Measurements from ENCODE around the gene PRKCA.

The PRKCA gene

DNA sequence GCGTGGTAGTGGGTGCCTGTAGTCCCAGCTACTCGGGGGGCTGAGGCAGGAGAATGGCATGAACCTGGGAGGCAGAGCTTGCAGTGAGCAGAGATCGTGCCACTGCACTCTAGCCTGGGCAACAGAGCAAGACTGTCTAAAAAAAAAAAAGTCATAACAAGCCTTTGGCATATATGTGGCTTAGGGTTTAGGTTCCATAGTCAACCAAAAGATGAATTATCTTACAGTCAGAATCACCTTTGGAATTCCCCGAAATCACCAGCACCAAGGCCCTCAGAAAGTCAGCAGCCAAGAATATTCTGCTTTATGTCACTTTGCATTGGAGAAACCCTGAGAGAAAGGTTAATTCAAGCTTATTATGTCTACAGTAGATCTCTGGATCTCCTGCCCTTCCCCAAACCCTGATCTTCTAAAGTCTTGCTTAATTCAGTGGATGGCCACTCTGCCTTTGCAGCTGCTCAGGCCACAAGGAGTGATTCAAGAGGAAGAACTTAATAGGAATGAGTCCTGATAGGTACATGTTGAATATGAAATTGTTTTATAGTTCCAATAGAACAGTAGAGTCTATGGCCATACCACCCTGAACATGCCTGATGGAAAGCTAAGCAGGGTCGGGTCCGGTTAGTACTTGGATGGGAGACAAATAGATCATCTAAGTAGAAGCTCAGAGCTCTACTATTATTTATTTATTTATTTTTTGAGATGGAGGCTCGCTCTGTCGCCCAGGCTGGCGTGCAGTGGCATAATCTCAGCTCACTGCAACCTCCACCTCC is 336.5 kb downstream of the PRKCA start:
- DNase-seq: no peak

DNA sequence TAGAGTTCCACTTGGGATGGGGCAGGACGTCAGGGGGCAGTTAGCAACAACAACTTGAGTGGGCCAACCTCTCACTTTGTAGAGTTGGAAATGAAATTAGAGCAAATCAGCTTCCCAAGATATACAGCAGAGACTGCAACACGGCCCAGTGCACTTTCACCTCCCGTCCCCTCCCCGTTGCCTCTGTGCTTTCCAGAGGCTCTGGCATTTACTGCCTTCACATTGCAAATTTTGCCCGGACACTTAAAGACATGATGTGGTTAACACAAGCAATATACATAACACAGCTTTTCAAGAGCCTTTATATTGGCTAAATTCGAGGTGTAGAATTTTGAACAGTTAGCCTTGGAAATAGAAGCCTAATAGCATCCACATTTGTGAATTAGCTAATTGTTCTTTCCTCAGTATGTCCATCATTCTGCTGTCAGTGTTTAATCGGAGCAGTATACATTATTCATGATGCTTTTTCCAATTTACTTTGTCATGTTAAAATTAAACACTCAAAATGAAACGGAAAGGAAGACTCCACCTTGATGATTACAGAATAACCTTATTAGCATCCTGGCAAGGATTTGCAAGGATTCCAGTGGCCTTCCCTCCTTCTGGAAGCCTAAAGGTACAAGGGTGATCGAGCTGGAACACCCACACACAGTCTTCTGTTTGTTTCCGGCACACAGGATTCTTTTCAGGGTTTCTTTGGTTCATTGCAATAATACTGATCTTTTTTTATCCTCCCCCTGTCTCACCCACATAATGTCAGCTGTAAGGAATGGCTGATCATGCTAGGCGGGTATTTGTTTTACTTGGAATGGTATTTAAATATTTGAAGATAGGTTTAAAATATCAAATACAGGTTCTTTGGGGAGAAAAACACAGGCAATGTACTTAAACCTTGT is 341.6 kb downstream of the PRKCA start:
- peak in 1 of 56 donors; percentile 13 for DNase-seq

- peak in 13 of 56 donors; percentile 4 to 49 (median 12) for DNase-seq
Observed at GRCh38 chr17:66645259-66645658, 342.8 kb downstream of the PRKCA start.

- no peak for DNase-seq
Observed at GRCh38 chr17:66647391-66647983, 345.1 kb downstream of the PRKCA start.

DNA sequence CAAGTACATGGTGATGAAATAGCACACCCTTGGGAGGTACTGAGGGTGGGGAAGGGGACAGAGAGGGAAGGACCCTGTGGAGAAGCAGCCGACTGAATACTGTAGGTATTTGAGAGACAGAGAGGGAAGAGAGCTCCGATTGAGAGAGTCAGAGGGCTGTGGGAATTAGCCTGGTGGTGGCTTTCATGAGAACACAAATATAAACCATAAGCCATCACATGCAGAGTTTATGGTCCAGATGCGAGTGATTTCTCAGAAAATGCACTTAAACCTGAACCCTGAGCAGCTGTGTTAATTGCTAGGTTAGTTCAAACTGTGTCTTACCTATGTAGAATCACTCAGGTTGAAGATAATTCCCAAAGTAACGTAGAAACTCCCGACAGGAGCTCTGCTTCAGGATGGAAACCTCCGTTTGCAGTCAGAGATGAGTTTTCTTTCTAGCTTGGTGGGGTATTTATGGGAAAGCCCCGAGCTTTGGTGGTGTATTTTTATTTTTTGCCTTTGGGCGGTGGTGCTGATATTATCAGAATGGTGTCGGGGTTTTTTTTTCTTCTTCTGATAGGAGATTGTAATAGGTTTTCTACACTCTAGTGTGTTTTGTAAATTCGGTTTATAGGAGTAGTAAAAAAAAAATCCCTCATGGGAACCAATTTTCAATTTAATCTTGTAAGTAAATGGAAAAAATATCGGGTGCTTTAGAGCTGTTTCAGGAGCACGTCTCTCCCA is 347.6 kb downstream of the PRKCA start:
- DNase-seq: no peak

DNA sequence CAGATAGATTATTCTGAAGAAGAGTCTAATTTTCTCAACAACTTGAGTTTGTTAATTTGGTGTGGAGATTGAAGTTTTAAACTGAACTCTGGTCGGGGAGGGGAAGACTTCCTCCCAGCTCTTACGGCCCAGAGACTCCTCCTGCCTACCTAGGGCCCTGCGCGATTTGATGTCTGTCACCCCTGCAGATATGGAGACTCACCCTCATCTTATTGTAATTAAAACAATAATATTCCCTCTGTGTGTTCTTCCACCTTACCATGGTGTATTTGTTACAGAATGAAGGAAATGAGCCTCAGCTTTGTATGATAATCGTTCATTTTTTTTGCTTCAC is 348.1 kb downstream of the PRKCA start:
- no peak for DNase-seq

- no peak for DNase-seq
Observed at GRCh38 chr17:66652840-66653507, 350.6 kb downstream of the PRKCA start.

GRCh38 chr17:66654106-66654740 is 351.8 kb downstream of the PRKCA start:
- DNase-seq: peak in 12 of 56 donors; percentile 2 to 43 (median 12)

DNA sequence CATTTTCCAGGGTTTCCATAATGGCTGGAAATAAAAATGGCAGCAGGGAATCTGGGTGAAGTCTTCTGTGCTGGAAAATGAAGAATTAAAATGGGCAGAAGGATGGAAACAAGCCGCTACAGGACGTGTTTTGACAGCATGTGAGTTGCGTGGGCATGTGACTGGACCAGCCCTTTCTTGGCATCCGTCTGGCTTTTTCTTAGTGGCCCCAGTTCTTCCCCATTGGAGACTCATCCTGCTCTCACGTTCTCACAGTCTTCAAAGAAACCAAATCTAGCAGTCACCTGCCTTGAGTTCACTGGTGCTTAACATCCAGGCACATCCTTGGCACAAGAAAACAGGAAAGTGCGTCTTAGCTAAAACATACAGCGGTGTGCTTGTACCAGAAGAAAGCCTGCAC is 352.4 kb downstream of the PRKCA start:
- no peak for DNase-seq

GRCh38 chr17:66655461-66655860 is 353.0 kb downstream of the PRKCA start:
- no peak for DNase-seq

DNA sequence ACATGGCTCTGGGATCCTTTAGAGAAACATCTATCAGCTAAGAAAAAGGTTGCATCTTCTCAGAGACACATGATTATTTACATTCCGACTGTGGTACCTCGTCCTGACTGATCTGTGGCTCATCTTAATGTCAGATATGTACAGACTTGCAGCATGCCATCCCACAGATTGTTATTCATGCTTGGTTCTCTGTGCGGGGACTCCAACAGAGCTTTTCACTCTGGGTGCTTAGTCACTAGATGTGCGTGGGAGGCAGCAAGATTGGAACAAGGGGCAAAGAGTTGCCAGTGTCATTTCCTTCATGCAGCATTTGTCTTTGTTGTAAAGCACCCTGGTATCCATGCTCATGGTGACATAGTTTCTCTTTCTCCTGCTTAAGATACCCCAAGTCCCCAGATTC is 353.4 kb downstream of the PRKCA start:
- DNase-seq: peak in 27 of 56 donors; percentile 7 to 76 (median 25)

- DNase-seq: peak in 1 of 56 donors; percentile 24
Observed at GRCh38 chr17:66661411-66662256, 359.2 kb downstream of the PRKCA start.

DNA sequence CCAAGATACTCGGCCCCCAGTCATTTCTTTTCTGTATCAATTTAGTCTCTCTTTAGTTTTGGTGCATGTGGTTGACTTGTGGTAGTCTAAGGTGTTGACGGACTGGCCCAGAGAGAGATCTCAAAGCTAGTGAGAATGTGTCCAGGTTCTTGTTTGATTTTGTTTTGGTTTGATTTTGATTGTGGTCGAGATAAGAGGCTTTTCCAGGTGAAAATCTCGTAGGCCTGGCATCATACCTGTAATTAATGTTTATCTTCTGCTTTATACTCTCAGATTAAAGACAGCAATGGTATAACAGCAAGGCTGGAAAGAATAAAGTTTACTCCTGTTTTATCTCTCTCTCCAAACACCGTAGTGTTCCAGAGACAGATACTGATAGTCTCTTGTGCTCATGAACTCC is 360.1 kb downstream of the PRKCA start:
- DNase-seq: no peak

DNA sequence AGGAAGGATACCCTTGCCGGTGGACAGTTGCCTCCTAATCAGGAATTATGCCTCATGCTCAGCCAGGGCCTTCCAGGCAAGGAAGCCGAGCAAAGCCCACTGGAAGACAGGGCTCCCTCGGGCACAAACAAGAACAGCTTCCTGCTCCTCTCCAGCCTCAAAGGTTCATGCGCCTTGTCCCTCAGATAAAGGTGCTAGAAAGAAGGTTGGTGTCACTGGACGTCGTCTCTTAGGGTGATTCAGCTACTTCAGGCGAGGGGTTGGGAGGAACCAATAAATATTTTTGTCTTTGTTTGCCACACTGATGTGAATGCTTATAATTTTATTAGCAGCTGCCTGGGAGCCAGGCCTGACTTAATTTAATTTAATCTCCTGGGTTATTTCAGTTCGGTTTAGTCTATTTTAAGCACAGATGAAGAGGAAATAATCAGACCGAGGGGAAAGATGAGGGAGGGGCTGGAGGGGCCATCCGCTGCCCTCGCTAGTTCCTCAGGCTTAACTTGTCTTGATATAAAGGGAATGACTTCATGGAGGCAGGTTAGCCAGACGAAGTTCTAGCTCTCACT is 360.7 kb downstream of the PRKCA start:
- DNase-seq: no peak

DNA sequence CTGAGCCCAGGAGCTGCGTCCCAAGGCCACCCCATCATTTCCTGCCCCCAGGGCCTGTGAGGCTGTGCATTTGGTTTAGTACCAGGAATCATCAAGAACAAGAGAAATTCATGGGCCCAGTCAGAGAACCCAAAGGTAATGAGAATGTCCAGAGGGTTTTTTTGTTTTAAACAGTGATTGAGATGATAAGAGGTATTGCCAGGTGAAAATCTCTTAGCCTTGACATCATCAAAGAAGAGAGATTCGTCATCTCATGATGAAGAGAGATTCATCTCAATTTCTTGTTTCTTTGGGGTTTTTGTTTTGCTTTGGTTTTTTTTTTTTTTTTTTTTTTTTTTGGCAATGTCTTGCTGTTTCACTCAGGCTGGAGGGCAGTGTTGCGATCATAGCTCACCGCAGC is 361.9 kb downstream of the PRKCA start:
- no peak for DNase-seq

- no peak for DNase-seq
Observed at GRCh38 chr17:66665194-66665593, 362.8 kb downstream of the PRKCA start.

- no peak for DNase-seq
Observed at GRCh38 chr17:66667090-66667489, 364.7 kb downstream of the PRKCA start.

DNA sequence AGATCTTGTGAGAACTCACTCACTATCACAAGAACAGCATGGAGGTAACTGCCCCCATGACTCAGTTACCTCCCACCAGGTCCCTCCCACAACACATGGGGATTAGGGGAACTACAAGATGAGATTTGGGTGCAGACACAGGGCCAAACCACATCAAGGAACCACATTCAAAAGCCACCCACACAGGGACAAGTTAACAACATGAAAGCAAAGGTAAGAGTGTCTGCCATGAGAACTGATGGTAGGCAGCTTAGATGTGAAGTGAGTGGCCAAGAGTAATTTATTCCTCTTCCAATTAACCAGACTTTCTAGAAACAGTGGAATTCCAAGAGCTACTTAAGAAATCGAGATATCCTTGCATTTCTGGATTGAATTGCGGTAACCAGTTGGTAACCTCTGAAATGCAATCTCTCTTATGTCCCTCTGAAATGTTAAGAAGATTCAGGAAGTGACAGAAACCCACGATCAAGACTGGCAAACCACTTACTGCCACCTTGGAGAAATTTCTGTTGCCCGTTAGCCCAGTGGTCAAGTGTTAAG is 365.1 kb downstream of the PRKCA start:
- no peak for DNase-seq

DNA sequence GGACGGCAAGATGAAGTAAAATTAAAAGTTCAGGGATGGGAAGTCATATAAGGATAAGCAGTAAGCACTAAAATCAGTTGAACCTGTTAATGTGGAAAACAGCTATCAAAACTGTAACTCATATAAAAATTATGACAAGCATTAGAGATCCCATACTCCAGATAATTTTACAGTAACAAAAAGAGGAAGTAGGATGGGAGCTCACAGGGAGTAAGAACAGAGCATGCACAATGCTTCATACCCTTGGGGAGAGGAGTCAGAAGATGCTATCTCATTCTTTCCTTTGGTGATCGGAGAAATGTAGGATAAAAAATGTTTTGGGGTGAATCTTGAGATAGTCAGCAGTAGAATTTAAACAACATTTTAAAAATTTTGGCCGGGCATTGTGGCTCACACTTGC is 367.8 kb downstream of the PRKCA start:
- no peak for DNase-seq
